ENCODE data around the gene NHS. TPM values are rescaled to one million over a fixed set of nuclear protein-coding genes. Genes with fewer than 3 reads are reported as not detected.

The NHS gene
- total RNA-seq, 2 donors from 2014 or later, result 6.0 to 7.3 TPM

DNA sequence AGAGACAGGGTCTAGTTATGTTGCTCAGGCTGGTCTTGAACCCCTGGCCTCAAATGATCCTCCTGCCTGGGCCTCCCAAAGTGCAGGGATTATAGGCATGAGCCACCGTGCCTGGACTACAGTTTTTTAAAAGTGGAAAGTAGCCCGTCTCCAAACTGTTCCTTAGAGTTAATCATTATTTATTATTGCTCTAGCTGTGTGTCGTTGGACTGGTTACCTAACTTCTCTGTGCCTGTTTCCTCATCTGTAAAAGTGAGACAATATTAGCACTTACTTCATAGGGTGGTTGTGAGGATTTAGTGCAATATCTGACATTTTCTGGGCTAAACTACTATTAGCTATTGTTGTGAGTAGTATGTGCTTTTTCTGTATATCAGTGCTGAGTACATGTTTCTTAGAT, 210.0 kb downstream of the NHS start:
- Histone ChIP-seq H3K9me3 (ENCODE audit: control insufficient read depth, low read length) (no peaks in the 10 kb centered on the region), H3K4me1 (ENCODE audit: control insufficient read depth, insufficient read depth, low read length) (no peaks in the 10 kb centered on the region), H3K27ac (ENCODE audit: low read depth, low read length) (no peak overlapping the region), H3K27me3 (ENCODE audit: control insufficient read depth, insufficient read depth, low read length, poor library complexity, severe bottlenecking) (no peaks in the 10 kb centered on the region), H3K9ac (ENCODE audit: extremely low read depth, low read length, poor library complexity, severe bottlenecking) (no peak overlapping the region), H3K36me3 (ENCODE audit: control insufficient read depth, insufficient read depth, low read length) (no peaks in the 10 kb centered on the region), H3K4me3 (ENCODE audit: low read length) (no peak overlapping the region)
- TF ChIP-seq, protein P1, sequence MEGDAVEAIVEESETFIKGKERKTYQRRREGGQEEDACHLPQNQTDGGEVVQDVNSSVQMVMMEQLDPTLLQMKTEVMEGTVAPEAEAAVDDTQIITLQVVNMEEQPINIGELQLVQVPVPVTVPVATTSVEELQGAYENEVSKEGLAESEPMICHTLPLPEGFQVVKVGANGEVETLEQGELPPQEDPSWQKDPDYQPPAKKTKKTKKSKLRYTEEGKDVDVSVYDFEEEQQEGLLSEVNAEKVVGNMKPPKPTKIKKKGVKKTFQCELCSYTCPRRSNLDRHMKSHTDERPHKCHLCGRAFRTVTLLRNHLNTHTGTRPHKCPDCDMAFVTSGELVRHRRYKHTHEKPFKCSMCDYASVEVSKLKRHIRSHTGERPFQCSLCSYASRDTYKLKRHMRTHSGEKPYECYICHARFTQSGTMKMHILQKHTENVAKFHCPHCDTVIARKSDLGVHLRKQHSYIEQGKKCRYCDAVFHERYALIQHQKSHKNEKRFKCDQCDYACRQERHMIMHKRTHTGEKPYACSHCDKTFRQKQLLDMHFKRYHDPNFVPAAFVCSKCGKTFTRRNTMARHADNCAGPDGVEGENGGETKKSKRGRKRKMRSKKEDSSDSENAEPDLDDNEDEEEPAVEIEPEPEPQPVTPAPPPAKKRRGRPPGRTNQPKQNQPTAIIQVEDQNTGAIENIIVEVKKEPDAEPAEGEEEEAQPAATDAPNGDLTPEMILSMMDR (conservative IDR thresholded peaks at IDR 0.05), result no peak
- 92% methylated on average over 2 of the region's 3 CpGs; no CpG with 5 or more reads in 1 of the 2 experiments for WGBS, 2 experiments (ENCODE audit: insufficient coverage in 1 of 2, insufficient read length in 1 of 2)
- Mint-ChIP-seq H3K27ac (no peak overlapping the region), H3K4me1 (peaks cover 11% of the 10 kb centered on the region), H3K4me3 (no peak overlapping the region), H3K36me3 (ENCODE audit: low read depth) (no peaks in the 10 kb centered on the region), H3K9me3 (no peaks in the 10 kb centered on the region), H3K27me3 (ENCODE audit: insufficient read depth) (no peaks in the 10 kb centered on the region)
- no peak for DNase-seq

DNA sequence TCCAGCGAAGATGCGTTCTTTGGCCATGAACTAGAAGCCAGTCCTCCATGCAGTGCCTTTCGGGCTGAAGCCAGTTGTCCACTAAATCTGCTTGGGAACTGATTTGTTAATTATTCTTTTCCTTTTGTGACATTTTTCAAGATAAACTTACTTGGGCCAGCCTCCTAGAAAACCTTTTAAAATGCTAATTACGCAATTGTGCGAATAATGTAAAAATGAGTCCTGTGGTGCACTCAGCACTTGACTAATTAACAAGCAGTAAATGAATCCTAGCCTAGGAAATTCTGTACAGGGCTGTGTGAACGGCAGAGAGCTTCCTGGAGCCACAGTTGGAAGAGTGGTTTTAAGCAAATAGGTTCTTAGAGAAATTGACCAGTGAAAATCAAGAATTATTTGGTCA, 212.4 kb downstream of the NHS start:
- no peaks in the 10 kb centered on the region for H3K9me3 ChIP-seq (ENCODE audit: control insufficient read depth, low read length)
- no peaks in the 10 kb centered on the region for H3K4me1 ChIP-seq (ENCODE audit: control insufficient read depth, insufficient read depth, low read length)
- H3K27ac ChIP-seq (ENCODE audit: low read depth, low read length), result no peak overlapping the region
- no peak for DNase-seq
- no peaks in the 10 kb centered on the region for H3K9me3 Mint-ChIP-seq
- H3K4me3 ChIP-seq (ENCODE audit: low read length), result no peak overlapping the region
- no peaks in the 10 kb centered on the region for H3K27me3 Mint-ChIP-seq (ENCODE audit: insufficient read depth)
- 87% methylated on average over 6 of the region's 6 CpGs; no CpG with 5 or more reads in 1 of the 2 experiments for WGBS, 2 experiments (ENCODE audit: insufficient coverage in 1 of 2, insufficient read length in 1 of 2)
- H3K36me3 Mint-ChIP-seq (ENCODE audit: low read depth), result no peaks in the 10 kb centered on the region
- no peak overlapping the region for H3K27ac Mint-ChIP-seq
- H3K36me3 ChIP-seq (ENCODE audit: control insufficient read depth, insufficient read depth, low read length), result no peaks in the 10 kb centered on the region
- H3K4me3 Mint-ChIP-seq, result no peak overlapping the region
- H3K9ac ChIP-seq (ENCODE audit: extremely low read depth, low read length, poor library complexity, severe bottlenecking), result no peak overlapping the region
- TF ChIP-seq, protein P1 (conservative IDR thresholded peaks at IDR 0.05), result no peak
- no peaks in the 10 kb centered on the region for H3K27me3 ChIP-seq (ENCODE audit: control insufficient read depth, insufficient read depth, low read length, poor library complexity, severe bottlenecking)
- H3K4me1 Mint-ChIP-seq, result peaks cover 11% of the 10 kb centered on the region

DNA sequence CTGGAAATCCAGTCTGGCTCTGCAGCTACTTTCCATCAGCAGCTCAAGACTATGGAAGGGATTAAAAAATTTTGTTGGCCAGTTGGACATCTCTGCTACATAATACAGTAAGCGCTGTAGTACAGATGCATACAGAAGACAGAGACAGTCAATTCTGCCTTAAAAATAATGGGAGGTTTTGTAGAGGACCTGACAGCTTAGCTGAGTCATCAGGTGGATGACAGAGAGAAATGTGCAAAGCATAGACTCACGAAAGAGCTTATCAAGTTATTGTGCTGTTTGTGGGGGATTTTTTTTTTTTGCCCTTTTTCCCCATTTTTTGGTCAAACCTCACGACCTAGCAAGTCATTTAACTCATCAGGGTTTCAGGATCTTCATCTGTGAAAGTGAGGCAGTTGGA, 213.3 kb downstream of the NHS start:
- H3K27ac ChIP-seq (ENCODE audit: low read depth, low read length), result no peak overlapping the region
- H3K9me3 Mint-ChIP-seq, result no peaks in the 10 kb centered on the region
- no peaks in the 10 kb centered on the region for H3K4me1 ChIP-seq (ENCODE audit: control insufficient read depth, insufficient read depth, low read length)
- no peak overlapping the region for H3K9ac ChIP-seq (ENCODE audit: extremely low read depth, low read length, poor library complexity, severe bottlenecking)
- no peaks in the 10 kb centered on the region for H3K36me3 ChIP-seq (ENCODE audit: control insufficient read depth, insufficient read depth, low read length)
- H3K27ac Mint-ChIP-seq, result no peak overlapping the region
- no peaks in the 10 kb centered on the region for H3K36me3 Mint-ChIP-seq (ENCODE audit: low read depth)
- 86 to 94% methylated on average over 1 to 2 of the region's 3 CpGs for WGBS, 2 experiments (ENCODE audit: insufficient coverage in 1 of 2, insufficient read length in 1 of 2)
- no peak overlapping the region for H3K4me3 ChIP-seq (ENCODE audit: low read length)
- TF ChIP-seq, protein P1 (conservative IDR thresholded peaks at IDR 0.05), result no peak
- DNase-seq, result no peak
- H3K27me3 Mint-ChIP-seq (ENCODE audit: insufficient read depth), result no peaks in the 10 kb centered on the region
- peaks cover 11% of the 10 kb centered on the region for H3K4me1 Mint-ChIP-seq
- H3K27me3 ChIP-seq (ENCODE audit: control insufficient read depth, insufficient read depth, low read length, poor library complexity, severe bottlenecking), result no peaks in the 10 kb centered on the region
- H3K9me3 ChIP-seq (ENCODE audit: control insufficient read depth, low read length), result no peaks in the 10 kb centered on the region
- H3K4me3 Mint-ChIP-seq, result no peak overlapping the region
